HepG2 (cell line): ENCODE data around the gene ST14. TPM values are rescaled to one million over a fixed set of nuclear protein-coding genes. Genes with fewer than 3 reads are reported as not detected.
A peak's percentile ranks its signal among the peaks of the same experiment; 100 is the strongest.

ENCODE experiments used
- HES4 ChIP-seq: sonication (generic); formaldehyde crosslinking; IDR thresholded peaks from 2 replicates; pipeline ENCODE4 v1.9.0; 2021; ENCODE audit warnings: mild to moderate bottlenecking, missing genetic modification reagents, borderline replicate concordance
- IKZF5 ChIP-seq: IDR thresholded peaks from 2 replicates; pipeline ENCODE4 v1.6.1; 2018; ENCODE audit warnings: missing genetic modification reagents, mild to moderate bottlenecking, missing compliant biosample characterization
- MXI1 ChIP-seq: IDR thresholded peaks from 3 replicates; pipeline ENCODE4 v1.6.1; 2012; ENCODE audit warnings: low read depth, low read length, inconsistent platforms, borderline replicate concordance
- ZFAT ChIP-seq: sonication (generic); formaldehyde crosslinking; conservative IDR thresholded peaks from 2 replicates; pipeline ENCODE4 v1.8.1; 2023; ENCODE audit warnings: missing genetic modification reagents, inconsistent platforms
- ZNF333 ChIP-seq: sonication (generic); formaldehyde crosslinking; IDR thresholded peaks from 2 replicates; pipeline ENCODE4 v1.4.0; 2020; ENCODE audit warnings: mild to moderate bottlenecking, missing genetic modification reagents, borderline replicate concordance
- polyA plus RNA-seq, 8 experiments: library from polyadenylated mRNA; depleted of rRNA in 3 of 8; stranded (reverse) in 7 of 8; unstranded in 1 of 8; fragments of >200 nt; fragmentation: Illumina TruSeq in 4 of 8; extraction: Trizol in 4 of 8; gene quantifications; 2 replicates each; pipeline versions ENCODE4 v1.2.1 to v1.2.3, GENCODE V29; 2011 to 2016; ENCODE audit warnings: low read depth in 4 of 8, missing spikeins in 1 of 8, mixed read lengths in 1 of 8; ENCODE audit not compliant: insufficient read depth in 1 of 8
- total RNA-seq, 5 experiments: library from RNA; depleted of rRNA; stranded (reverse); fragments of >200 nt; fragmentation: Illumina TruSeq; extraction: Trizol; gene quantifications; 2 replicates each; pipeline ENCODE4 v1.2.3, GENCODE V29; 2016; ENCODE audit warnings: low read depth in 1 of 5
- TF ChIP-seq, protein P1 (sequence below): sonication (generic); formaldehyde crosslinking; IDR thresholded peaks from 2 replicates; pipeline ENCODE4 v1.5.0; 2020; ENCODE audit warnings: missing genetic modification reagents
- TF ChIP-seq, protein P2 (sequence below): sonication (generic); formaldehyde crosslinking; conservative IDR thresholded peaks from 2 replicates; pipeline ENCODE4 v1.4.0; 2020; ENCODE audit warnings: missing genetic modification reagents
- TF ChIP-seq, protein P3 (sequence below): IDR thresholded peaks from 2 replicates; pipeline ENCODE4 v1.6.1; 2018; ENCODE audit warnings: missing genetic modification reagents

ST14 gene
- total and polyA plus RNA-seq, 2 of the 13 experiments (the other 11 are each of a cell fraction or from before 2014, with no cell fraction given), result 0.88 to 1.4 TPM

- TF ChIP-seq HES4 (no peak), ZFAT (no peak), IKZF5 (CRISPR knock-in tag) (peak; percentile 92), MXI1 (peak; percentile 69; the same call in 1 of the 3 replicates), ZNF333 (CRISPR knock-in tag) (no peak)
- TF ChIP-seq, protein P1, sequence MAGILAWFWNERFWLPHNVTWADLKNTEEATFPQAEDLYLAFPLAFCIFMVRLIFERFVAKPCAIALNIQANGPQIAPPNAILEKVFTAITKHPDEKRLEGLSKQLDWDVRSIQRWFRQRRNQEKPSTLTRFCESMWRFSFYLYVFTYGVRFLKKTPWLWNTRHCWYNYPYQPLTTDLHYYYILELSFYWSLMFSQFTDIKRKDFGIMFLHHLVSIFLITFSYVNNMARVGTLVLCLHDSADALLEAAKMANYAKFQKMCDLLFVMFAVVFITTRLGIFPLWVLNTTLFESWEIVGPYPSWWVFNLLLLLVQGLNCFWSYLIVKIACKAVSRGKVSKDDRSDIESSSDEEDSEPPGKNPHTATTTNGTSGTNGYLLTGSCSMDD, result no peak
- TF ChIP-seq, protein P2, sequence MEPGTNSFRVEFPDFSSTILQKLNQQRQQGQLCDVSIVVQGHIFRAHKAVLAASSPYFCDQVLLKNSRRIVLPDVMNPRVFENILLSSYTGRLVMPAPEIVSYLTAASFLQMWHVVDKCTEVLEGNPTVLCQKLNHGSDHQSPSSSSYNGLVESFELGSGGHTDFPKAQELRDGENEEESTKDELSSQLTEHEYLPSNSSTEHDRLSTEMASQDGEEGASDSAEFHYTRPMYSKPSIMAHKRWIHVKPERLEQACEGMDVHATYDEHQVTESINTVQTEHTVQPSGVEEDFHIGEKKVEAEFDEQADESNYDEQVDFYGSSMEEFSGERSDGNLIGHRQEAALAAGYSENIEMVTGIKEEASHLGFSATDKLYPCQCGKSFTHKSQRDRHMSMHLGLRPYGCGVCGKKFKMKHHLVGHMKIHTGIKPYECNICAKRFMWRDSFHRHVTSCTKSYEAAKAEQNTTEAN, result 0 out of 2 replicates have a peak, but pooled peaks have one; percentile 57
- TF ChIP-seq, protein P3, sequence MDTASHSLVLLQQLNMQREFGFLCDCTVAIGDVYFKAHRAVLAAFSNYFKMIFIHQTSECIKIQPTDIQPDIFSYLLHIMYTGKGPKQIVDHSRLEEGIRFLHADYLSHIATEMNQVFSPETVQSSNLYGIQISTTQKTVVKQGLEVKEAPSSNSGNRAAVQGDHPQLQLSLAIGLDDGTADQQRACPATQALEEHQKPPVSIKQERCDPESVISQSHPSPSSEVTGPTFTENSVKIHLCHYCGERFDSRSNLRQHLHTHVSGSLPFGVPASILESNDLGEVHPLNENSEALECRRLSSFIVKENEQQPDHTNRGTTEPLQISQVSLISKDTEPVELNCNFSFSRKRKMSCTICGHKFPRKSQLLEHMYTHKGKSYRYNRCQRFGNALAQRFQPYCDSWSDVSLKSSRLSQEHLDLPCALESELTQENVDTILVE (CRISPR knock-in tag), result peak; percentile 53; the same call in 1 of the 2 replicates
These were observed 15.4 kb upstream of the ST14 start (continued) for GRCh38 chr11:130144141-130144540.
